K562 (cell line): Measurements from ENCODE around the gene RNF135. TPM values are rescaled to one million over a fixed set of nuclear protein-coding genes. Genes with fewer than 3 reads are reported as not detected.
"Not testable (repeated sequence)": the region's sequence is repeated elsewhere in the genome, so short reads cannot be mapped to it uniquely, and the experiment has no call there.

Source experiments
- ATAC-seq: fragments of 200-7000 bp; cut with Tn5 transposase; 3 replicates; pipeline ENCODE4 v1.9.1; 2020; ENCODE audit warnings: moderate library complexity
- BruUV-seq: library from RNA; stranded (reverse); fragments of 400-500 nt; replicated peaks from 2 replicates; lab custom pipeline; 2021; lab: Mats Ljungman, UMichigan
- CTCF ChIA-PET: fragments of 300-600 bp; formaldehyde crosslinking; extraction: SDS; loops from one replicate; lab custom pipeline; 2021; ENCODE audit warnings: low intra/inter-chr PET ratio; lab: Yijun Ruan, JAX
- POLR2A ChIA-PET: fragments of 300-600, 350-650 bp; sonication (Branson Sonifier 250); formaldehyde crosslinking; extraction: SDS; loops from one replicate; lab custom pipeline; 2021; ENCODE audit warnings: antibody characterized with exemption, inconsistent platforms; lab: Yijun Ruan, JAX
- DNase-seq, 4 experiments: peaks; one replicate each; pipeline versions ENCODE4 v3.0.0 to v3.0.0-alpha.2; 2011 to 2018; ENCODE audit warnings: low spot score in 3 of 4, mixed read lengths in 3 of 4; ENCODE audit errors: extremely low read depth in 1 of 4
- FAIRE-seq: peaks from 2 replicates; lab custom pipeline; 2011; peaks lifted over from hg19 to GRCh38; lab: Jason Lieb, UNC
- H2AFZ ChIP-seq: 2 replicates; pipeline ENCODE4 v1.6.0; 2011; ENCODE audit warnings: low read depth, low read length, control low read depth, inconsistent platforms
- H3K27ac ChIP-seq: fragments of 200-600 bp; 3 replicates; pipeline ENCODE4 v1.8.0; 2011; ENCODE audit warnings: low read depth, mild to moderate bottlenecking, control low read depth, inconsistent platforms, low read length, moderate library complexity, mixed read lengths; ENCODE audit errors: extremely low read depth
- H3K27me3 ChIP-seq, 2 experiments: fragments of 300-600 bp in 1 of 2; 2 replicates in 1 of 2; 3 replicates in 1 of 2; pipeline versions ENCODE4 v1.6.0 to v1.8.0; 2011; ENCODE audit warnings: inconsistent platforms in 2 of 2, low read length in 2 of 2, mild to moderate bottlenecking in 1 of 2, mixed read lengths in 1 of 2, moderate library complexity in 1 of 2; ENCODE audit not compliant: control insufficient read depth in 2 of 2, insufficient read depth in 2 of 2
- H3K36me3 ChIP-seq: fragments of 300-600 bp; 3 replicates; pipeline ENCODE4 v1.8.0; 2011; ENCODE audit warnings: mild to moderate bottlenecking, low read length, inconsistent platforms; ENCODE audit not compliant: control insufficient read depth, insufficient read depth
- H3K4me1 ChIP-seq, 2 experiments: fragments of 200-600 bp in 1 of 2; replicated peaks in 1 of 2; 2 replicates in 1 of 2; 3 replicates in 1 of 2; pipeline versions ENCODE4 v1.5.1 to v1.8.0; 2011; ENCODE audit warnings: inconsistent platforms in 2 of 2, low read length in 2 of 2, mild to moderate bottlenecking in 1 of 2, mixed read lengths in 1 of 2, moderate library complexity in 1 of 2; ENCODE audit not compliant: control insufficient read depth in 2 of 2, insufficient read depth in 2 of 2
- H3K4me2 ChIP-seq: 2 replicates; pipeline ENCODE4 v1.6.1; 2011; ENCODE audit warnings: low read length, control low read depth, inconsistent platforms, mixed read lengths; ENCODE audit not compliant: insufficient read depth
- H3K4me3 ChIP-seq: fragments of 200-600 bp; sonication (generic), shearing (Covaris generic); 2 replicates; pipeline ENCODE4 v1.5.1; 2016; ENCODE audit warnings: control low read depth, inconsistent platforms
- H3K79me2 ChIP-seq: fragments of 200-600 bp; 3 replicates; pipeline ENCODE4 v1.8.0; 2011; ENCODE audit warnings: low read length, inconsistent platforms; ENCODE audit not compliant: control insufficient read depth, insufficient read depth
- H3K9ac ChIP-seq, 2 experiments: 2 replicates each; pipeline versions ENCODE4 v1.6.0 to v1.6.1; 2011; ENCODE audit warnings: low read depth in 2 of 2, low read length in 2 of 2, control low read depth in 1 of 2, inconsistent platforms in 1 of 2, mild to moderate bottlenecking in 1 of 2, mixed read lengths in 1 of 2; ENCODE audit not compliant: insufficient read depth in 1 of 2
- H3K9me1 ChIP-seq: one replicate; pipeline ENCODE4 v1.6.0; 2011; ENCODE audit warnings: inconsistent platforms, mild to moderate bottlenecking, low read length, moderate library complexity; ENCODE audit not compliant: control insufficient read depth, insufficient read depth
- H3K9me3 ChIP-seq: replicated peaks from 2 replicates; pipeline ENCODE4 v1.5.1; 2011; ENCODE audit warnings: low read depth, low read length, inconsistent platforms; ENCODE audit not compliant: control insufficient read depth, insufficient read depth
- H4K20me1 ChIP-seq: replicated peaks from 2 replicates; pipeline ENCODE4 v1.6.1; 2011; ENCODE audit warnings: low read length, inconsistent platforms, mixed read lengths; ENCODE audit not compliant: control insufficient read depth, insufficient read depth
- HNRNPUL1 ChIP-seq: fragments of 200-400 bp; formaldehyde crosslinking; IDR thresholded peaks from 2 replicates; pipeline ENCODE4 v1.6.1; 2017; ENCODE audit warnings: low read length
- NBN ChIP-seq: fragments of 450-650 bp; IDR thresholded peaks from 2 replicates; pipeline ENCODE4 v1.6.1; 2016; ENCODE audit warnings: low read depth, mild to moderate bottlenecking
- NFE2 ChIP-seq: IDR thresholded peaks from 2 replicates; pipeline ENCODE4 v1.6.1; 2014; ENCODE audit warnings: antibody characterized with exemption, low read depth
- WGBS: fragments of 100-300 bp; shearing (Covaris generic); methylation state at CpG from one replicate; pipeline ENCODE4 v1.1.6; 2016; ENCODE audit warnings: low coverage, mixed read lengths; ENCODE audit not compliant: insufficient coverage; ENCODE audit errors: missing lambda C conversion rate; 5-methylcytosine and 5-hydroxymethylcytosine counted together
- in situ Hi-C: fragments of 300-500 bp; cut with MboI; formaldehyde crosslinking; loops from 4 replicates; pipeline ENCODE4 v1.15.0; 2018; ENCODE audit warnings: inconsistent platforms, mixed read lengths
- intact Hi-C: fragments of 100-400 bp; cut with micrococcal nuclease; formaldehyde crosslinking; loops from 2 replicates; pipeline ENCODE4 v1.14.2; 2022
- polyA plus RNA-seq, 8 experiments: library from polyadenylated mRNA; depleted of rRNA in 4 of 8; stranded (reverse) in 5 of 8; unstranded in 3 of 8; fragments of >200 nt; fragmentation: Nextera tagmentation in 2 of 8; fragmentation: Illumina TruSeq in 1 of 8; extraction: Ambion mirVana in 2 of 8; extraction: Trizol in 1 of 8; gene quantifications; 2 replicates each; pipeline versions ENCODE4 v1.2.1 to v1.2.3, GENCODE V29; 2011 to 2014; ENCODE audit warnings: inconsistent platforms in 1 of 8, missing spikeins in 1 of 8
- total RNA-seq, 7 experiments: library from RNA; depleted of rRNA in 6 of 7; stranded (reverse); fragments of >200 nt in 6 of 7; fragmentation: Illumina TruSeq in 2 of 7; extraction: Trizol in 2 of 7; gene quantifications; 2 replicates each; pipeline versions ENCODE4 v1.2.1 to v1.2.3, GENCODE V29; 2011 to 2021; ENCODE audit warnings: low replicate concordance in 1 of 7
- TF ChIP-seq, protein P1 (sequence below): fragments of 250-450 bp; sonication (Bioruptor Pico); IDR thresholded peaks from 2 replicates; pipeline ENCODE4 v1.4.0; 2020; ENCODE audit warnings: borderline replicate concordance

The RNF135 gene
- total and polyA plus RNA-seq, 9 of the 15 experiments (the other 6 are each of a cell fraction or from before 2014, with no cell fraction given), result 0.08 TPM; not detected in 8

DNA sequence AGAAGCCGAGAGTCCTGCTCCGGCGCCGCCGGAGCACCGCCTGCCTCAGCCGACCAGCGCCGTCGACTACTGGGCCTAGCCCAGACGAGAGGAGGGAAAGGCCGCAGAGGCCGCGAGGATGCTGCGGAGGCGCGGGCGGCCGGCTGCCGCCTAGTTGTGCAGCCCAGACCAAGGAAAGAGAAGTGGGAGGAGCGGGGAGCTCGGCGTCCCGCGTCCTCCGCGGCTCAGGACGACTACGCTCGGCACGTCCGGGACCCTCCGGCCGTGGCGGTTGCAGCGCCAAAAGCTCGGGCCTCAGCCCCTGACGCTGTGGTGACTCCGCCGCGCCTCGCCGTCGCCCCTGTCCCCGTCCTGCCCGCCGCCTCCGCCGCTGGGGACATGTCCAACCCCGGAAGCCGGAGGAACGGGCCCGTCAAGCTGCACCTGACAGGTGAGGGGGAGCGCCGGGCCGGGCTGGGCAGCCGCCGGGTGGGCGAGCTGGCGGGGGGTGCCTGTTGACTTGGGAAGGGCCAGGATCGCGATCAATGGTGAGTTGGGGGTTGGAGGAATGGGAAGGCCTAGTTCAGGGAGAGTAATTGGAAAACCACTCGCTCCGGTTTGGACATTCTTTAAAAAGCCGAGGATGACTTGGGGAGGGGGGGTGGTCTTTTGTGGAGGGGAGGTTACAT lies 37.7 kb downstream of the RNF135 start:
- ChIA-PET POLR2A (interaction anchor here (0.6 to 1.1 kb wide), 3 partner anchors 11 to 1452 kb away, joined by 3 read pairs; no protein-coding TSS in a partner anchor), CTCF (no interaction called here)
- ATAC-seq, result no peak
- no peak for FAIRE-seq
- Histone ChIP-seq H3K4me3 (no peak overlapping the region), H3K27me3 (peaks cover 0 to 12% of the 10 kb centered on the region in 2 experiments; a peak in 2 of 5 replicates), H3K9ac (no peak overlapping the region), H3K79me2 (no peaks in the 10 kb centered on the region), H4K20me1 (no peaks in the 10 kb centered on the region), H3K4me1 (no peaks in the 10 kb centered on the region; a peak in 2 of 5 replicates), H3K4me2 (no peak overlapping the region), H3K9me3 (0 out of 2 replicates have a peak, but pooled peaks cover 2% of the 10 kb centered on the region), H3K36me3 (no peaks in the 10 kb centered on the region), H2AFZ (no peak overlapping the region), H3K27ac (no peak overlapping the region), H3K9me1 (no peaks in the 10 kb centered on the region)
- intact Hi-C loops, result no loop called here
- no TSS peak for BruUV-seq
- in situ Hi-C loops, result no loop called here
- WGBS, result 70% methylated on average over 30 of the region's 65 CpGs
- DNase-seq, result no peak
- TF ChIP-seq NFE2 (no peak), NBN (no peak), HNRNPUL1 (no peak)
- TF ChIP-seq, protein P1, sequence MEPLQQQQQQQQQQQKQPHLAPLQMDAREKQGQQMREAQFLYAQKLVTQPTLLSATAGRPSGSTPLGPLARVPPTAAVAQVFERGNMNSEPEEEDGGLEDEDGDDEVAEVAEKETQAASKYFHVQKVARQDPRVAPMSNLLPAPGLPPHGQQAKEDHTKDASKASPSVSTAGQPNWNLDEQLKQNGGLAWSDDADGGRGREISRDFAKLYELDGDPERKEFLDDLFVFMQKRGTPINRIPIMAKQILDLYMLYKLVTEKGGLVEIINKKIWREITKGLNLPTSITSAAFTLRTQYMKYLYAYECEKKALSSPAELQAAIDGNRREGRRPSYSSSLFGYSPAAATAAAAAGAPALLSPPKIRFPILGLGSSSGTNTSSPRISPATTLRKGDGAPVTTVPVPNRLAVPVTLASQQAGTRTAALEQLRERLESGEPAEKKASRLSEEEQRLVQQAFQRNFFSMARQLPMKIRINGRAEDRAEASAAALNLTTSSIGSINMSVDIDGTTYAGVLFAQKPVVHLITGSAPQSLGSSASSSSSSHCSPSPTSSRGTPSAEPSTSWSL, result no peak

DNA sequence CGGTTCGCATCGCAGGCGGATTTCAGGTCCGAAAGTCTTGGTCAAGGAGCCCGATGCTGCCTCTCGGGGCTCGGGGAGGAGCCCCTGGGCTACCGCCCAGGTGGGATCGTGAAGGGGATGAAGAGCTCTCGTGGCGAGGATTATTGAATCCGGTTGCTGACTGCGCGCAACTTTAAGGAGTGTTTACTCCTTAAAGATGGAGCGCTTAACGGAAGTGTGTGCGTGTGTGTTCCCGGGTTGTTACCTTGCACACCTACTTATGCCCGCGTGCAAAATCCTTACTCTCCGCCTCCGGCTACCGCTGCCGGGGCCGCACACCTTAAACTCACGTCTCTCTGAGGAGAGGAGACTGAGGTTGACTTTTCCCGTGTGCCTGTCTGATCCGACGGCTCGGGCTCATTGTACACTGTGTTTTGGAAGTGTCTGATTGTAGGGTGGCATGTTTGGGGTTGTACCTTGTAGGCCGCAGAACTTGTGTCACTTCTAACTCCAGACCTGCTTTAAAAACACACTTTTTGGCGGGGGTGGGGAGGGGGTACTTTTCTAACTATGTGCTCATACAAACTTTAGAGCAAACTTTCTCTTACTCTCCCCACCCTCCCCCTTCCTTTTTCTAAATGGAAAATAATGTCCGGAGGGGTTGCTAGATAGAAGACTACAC lies 38.3 kb downstream of the RNF135 start:
- H3K79me2 ChIP-seq, ATAC-seq, H3K9me3 ChIP-seq, H3K9me1 ChIP-seq, H3K4me2 ChIP-seq, intact Hi-C loops, BruUV-seq, H3K4me1 ChIP-seq, in situ Hi-C loops, FAIRE-seq, H4K20me1 ChIP-seq, H3K27ac ChIP-seq, H3K9ac ChIP-seq, CTCF ChIA-PET, H3K36me3 ChIP-seq, H3K4me3 ChIP-seq, DNase-seq, H2AFZ ChIP-seq: not testable (repeated sequence)
- peaks cover 0 to 12% of the 10 kb centered on the region in 2 experiments; a peak in 2 of 5 replicates for H3K27me3 ChIP-seq
- POLR2A ChIA-PET, result interaction anchor here (0.6 to 1.1 kb wide), 3 partner anchors 11 to 1453 kb away, joined by 3 read pairs; no protein-coding TSS in a partner anchor
- whole genome bisulfite sequencing, result 56% methylated on average over 28 of the region's 34 CpGs

DNA sequence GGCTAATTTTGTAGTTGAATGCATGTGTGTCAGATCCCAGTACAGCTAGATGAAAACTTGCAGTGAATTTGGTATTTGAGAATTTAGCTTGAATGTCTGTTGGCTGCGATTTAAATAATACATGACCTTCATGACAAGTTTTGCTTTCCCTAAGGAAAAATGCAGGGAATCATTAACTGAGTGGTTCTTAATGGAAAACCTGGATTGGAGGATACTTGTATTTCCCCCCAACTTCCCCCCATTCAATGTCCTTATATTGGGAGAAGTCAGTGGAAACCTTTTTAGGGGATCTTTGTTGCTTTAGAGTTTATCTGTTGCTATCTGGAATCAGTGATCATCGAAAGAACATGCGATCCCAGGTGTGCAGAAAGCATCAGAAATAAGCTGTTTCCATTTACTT lies 39.2 kb downstream of the RNF135 start:
- WGBS, result 17% methylated on average over 1 of the region's 3 CpGs
- H3K4me2 ChIP-seq, BruUV-seq: not testable (repeated sequence)

More for the DNA sequence above, 39.2 kb downstream of the RNF135 start:
- H3K9me3 ChIP-seq, H3K4me3 ChIP-seq, H3K4me1 ChIP-seq, intact Hi-C loops, H3K79me2 ChIP-seq, H3K27ac ChIP-seq, H3K36me3 ChIP-seq, DNase-seq, POLR2A ChIA-PET, ATAC-seq, CTCF ChIA-PET, H3K9me1 ChIP-seq, H4K20me1 ChIP-seq, H3K9ac ChIP-seq, H2AFZ ChIP-seq: not testable (repeated sequence)
- peak; percentile 52 for FAIRE-seq
- in situ Hi-C loops, result loop anchor here (5.0 to 10.0 kb wide), 3 partner anchors 207 to 495 kb away; no protein-coding TSS in a partner anchor
- peaks cover 0 to 12% of the 10 kb centered on the region in 2 experiments; a peak in 2 of 5 replicates for H3K27me3 ChIP-seq
